OCI-LY1 (cell line): Measurements from ENCODE around the gene RPL36.
"Not testable (repeated sequence)": the region's sequence is repeated elsewhere in the genome, so short reads cannot be mapped to it uniquely, and the experiment has no call there.

Source experiments
- H2AFZ ChIP-seq: fragments of 200-600 bp; sonication (generic), shearing (Covaris generic); 2 replicates; pipeline ENCODE4 v1.6.0; 2014; ENCODE audit warnings: antibody characterized with exemption, mild to moderate bottlenecking, low read length
- H3F3A ChIP-seq: fragments of 200-600 bp; sonication (generic), shearing (Covaris generic); 2 replicates; pipeline ENCODE4 v1.6.0; 2014; ENCODE audit warnings: mild to moderate bottlenecking, antibody characterized with exemption, low read length, moderate library complexity; ENCODE audit not compliant: insufficient read depth
- H3K27ac ChIP-seq: fragments of 200-600 bp; sonication (generic); 2 replicates; pipeline ENCODE4 v1.5.1; 2014; ENCODE audit warnings: low read length, mixed run types, mild to moderate bottlenecking, low read depth; ENCODE audit not compliant: poor library complexity, severe bottlenecking
- H3K27me3 ChIP-seq: fragments of 200-600 bp; sonication (generic); 2 replicates; pipeline ENCODE4 v1.6.0; 2014; ENCODE audit warnings: antibody characterized with exemption, mild to moderate bottlenecking, low read length, moderate library complexity; ENCODE audit not compliant: insufficient read depth
- H3K36me3 ChIP-seq: fragments of 200-600 bp; sonication (generic); 2 replicates; pipeline ENCODE4 v1.6.1; 2014; ENCODE audit warnings: mild to moderate bottlenecking, antibody characterized with exemption, low read length, moderate library complexity, mixed read lengths; ENCODE audit not compliant: insufficient read depth
- H3K4me1 ChIP-seq: fragments of 200-600 bp; sonication (generic); 2 replicates; pipeline ENCODE4 v1.5.1; 2014; ENCODE audit warnings: mild to moderate bottlenecking, low read length, moderate library complexity; ENCODE audit not compliant: insufficient read depth, severe bottlenecking
- H3K4me2 ChIP-seq: fragments of 200-600 bp; sonication (generic), shearing (Covaris generic); 2 replicates; pipeline ENCODE4 v1.6.1; 2014; ENCODE audit warnings: low read length
- H3K4me3 ChIP-seq: fragments of 200-600 bp; sonication (generic); 2 replicates; pipeline ENCODE4 v1.5.1; 2014; ENCODE audit warnings: low read length, low read depth, mild to moderate bottlenecking, mixed read lengths; ENCODE audit not compliant: poor library complexity, severe bottlenecking
- H3K79me2 ChIP-seq: fragments of 200-600 bp; shearing (Covaris generic); 2 replicates; pipeline ENCODE4 v1.6.1; 2016; ENCODE audit warnings: mixed run types, low read length, mixed read lengths; ENCODE audit not compliant: insufficient read depth
- H3K9ac ChIP-seq: fragments of 200-600 bp; sonication (generic), shearing (Covaris generic); 2 replicates; pipeline ENCODE4 v1.6.1; 2014; ENCODE audit warnings: mild to moderate bottlenecking, low read length, mixed read lengths
- H3K9me2 ChIP-seq: fragments of 200-600 bp; sonication (generic), shearing (Covaris generic); 2 replicates; pipeline ENCODE4 v1.6.1; 2014; ENCODE audit warnings: low read depth, mild to moderate bottlenecking, low read length, mixed read lengths
- H3K9me3 ChIP-seq: fragments of 200-600 bp; shearing (Covaris generic); 2 replicates; pipeline ENCODE4 v1.6.1; 2014; ENCODE audit warnings: low read length, mixed read lengths
- H4K20me1 ChIP-seq: fragments of 200-600 bp; sonication (generic), shearing (Covaris generic); 2 replicates; pipeline ENCODE4 v1.6.0; 2016; ENCODE audit warnings: mild to moderate bottlenecking, low read length; ENCODE audit not compliant: insufficient read depth
- EZH2 ChIP-seq: fragments of 200-600 bp; sonication (generic), shearing (Covaris generic); IDR thresholded peaks from 2 replicates; pipeline ENCODE4 v1.8.0; 2017; ENCODE audit warnings: borderline replicate concordance, mixed run types, mild to moderate bottlenecking, antibody characterized with exemption, low read length, moderate library complexity, mixed read lengths
- TF ChIP-seq, protein P1 (sequence below): fragments of 200-600 bp; sonication (generic), shearing (Covaris generic); IDR thresholded peaks from 2 replicates; pipeline ENCODE4 v1.5.1; 2017; ENCODE audit warnings: mild to moderate bottlenecking, antibody characterized with exemption, low read length, moderate library complexity, mixed read lengths

RPL36 gene

DNA sequence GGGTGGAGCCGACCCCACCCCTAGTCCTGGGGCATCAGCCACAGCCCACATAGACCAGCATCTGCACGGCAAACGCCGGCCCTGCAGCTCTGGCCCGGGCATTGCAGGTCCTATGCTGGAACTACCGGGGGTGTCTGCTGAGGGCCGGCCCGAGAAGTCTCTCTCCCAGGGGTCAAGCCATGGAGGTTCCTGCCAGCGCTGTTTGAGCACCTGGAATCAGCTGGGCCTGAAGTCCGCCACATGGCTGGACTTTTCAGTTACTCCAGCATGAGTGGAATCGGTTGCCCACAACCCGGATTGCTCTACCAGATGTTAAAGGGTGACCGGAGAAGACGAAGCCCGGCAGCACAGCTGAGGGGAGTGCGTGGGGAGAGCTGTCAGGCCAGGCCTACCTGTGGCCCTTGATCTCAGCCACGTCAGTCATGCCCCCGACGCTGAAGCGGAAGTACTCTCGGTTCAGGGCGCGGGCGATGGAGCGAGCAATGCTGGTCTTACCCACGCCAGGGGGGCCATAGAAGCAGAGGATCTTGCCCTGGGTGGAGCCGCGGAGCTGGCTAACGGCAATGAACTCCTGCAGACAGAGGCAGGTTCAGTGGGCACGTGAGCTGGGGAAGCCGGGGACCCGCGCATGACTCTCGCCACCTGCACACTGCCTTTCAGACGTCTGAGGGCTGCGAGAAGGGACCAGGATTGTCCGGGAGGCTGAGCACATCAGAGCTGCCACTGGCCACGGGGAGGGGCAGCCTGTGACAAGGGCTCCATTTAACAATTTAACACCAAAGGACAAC lies 8.7 kb downstream of the RPL36 start:
- H3K36me3 ChIP-seq = peaks cover 79% of the 10 kb centered on the region
- no peaks in the 10 kb centered on the region for H3K27me3 ChIP-seq
- H3K9me2 ChIP-seq = no peaks in the 10 kb centered on the region
- peak overlapping the region; percentile 68 for H3K27ac ChIP-seq
- H3K4me3 ChIP-seq = no peak overlapping the region
- no peaks in the 10 kb centered on the region for H4K20me1 ChIP-seq
- peaks cover 30% of the 10 kb centered on the region for H3K4me1 ChIP-seq
- H3K4me2 ChIP-seq = peak overlapping the region; percentile 1; the same call in 1 of the 2 replicates
- H3K9me3 ChIP-seq = no peaks in the 10 kb centered on the region
- H3F3A ChIP-seq = no peaks in the 10 kb centered on the region
- TF ChIP-seq, protein P1, sequence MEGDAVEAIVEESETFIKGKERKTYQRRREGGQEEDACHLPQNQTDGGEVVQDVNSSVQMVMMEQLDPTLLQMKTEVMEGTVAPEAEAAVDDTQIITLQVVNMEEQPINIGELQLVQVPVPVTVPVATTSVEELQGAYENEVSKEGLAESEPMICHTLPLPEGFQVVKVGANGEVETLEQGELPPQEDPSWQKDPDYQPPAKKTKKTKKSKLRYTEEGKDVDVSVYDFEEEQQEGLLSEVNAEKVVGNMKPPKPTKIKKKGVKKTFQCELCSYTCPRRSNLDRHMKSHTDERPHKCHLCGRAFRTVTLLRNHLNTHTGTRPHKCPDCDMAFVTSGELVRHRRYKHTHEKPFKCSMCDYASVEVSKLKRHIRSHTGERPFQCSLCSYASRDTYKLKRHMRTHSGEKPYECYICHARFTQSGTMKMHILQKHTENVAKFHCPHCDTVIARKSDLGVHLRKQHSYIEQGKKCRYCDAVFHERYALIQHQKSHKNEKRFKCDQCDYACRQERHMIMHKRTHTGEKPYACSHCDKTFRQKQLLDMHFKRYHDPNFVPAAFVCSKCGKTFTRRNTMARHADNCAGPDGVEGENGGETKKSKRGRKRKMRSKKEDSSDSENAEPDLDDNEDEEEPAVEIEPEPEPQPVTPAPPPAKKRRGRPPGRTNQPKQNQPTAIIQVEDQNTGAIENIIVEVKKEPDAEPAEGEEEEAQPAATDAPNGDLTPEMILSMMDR = no peak
- TF ChIP-seq EZH2 = no peak
- H3K9ac ChIP-seq = no peak overlapping the region
- no peak overlapping the region for H2AFZ ChIP-seq
- no peaks in the 10 kb centered on the region for H3K79me2 ChIP-seq

DNA sequence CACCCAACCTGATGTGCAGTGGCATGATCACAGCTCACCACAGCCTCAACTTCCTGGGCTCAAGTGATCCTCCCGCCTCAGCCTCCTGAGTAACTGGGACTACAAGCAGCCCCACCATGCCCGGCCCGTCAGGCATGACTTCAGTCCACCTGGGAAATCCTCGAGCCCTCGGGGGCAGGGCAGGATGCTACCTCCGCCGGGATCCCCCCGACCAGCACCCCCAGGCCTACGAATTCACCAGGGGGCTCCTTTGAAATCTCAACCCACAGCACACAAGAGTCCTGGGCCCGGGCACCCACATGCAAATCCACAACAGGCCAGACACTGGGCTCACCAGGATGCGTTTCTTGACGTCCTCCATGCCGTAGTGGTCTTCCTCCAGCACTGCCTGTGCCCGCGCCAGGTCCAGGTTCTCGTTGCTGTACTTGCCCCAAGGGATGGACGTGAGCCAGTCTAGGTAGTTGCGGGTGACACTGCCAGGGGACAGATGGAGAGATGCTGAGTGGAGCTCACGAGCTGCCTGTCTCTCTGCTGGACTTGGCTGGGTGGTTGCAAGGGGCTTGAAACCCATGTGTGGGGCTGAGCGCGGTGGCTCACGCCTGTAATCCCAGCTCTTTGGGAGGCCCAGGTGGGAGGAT lies 10.5 kb downstream of the RPL36 start:
- no peak overlapping the region for H2AFZ ChIP-seq
- H3K36me3 ChIP-seq = peaks cover 79% of the 10 kb centered on the region
- no peak overlapping the region for H3K4me3 ChIP-seq
- H3K9ac ChIP-seq = no peak overlapping the region
- no peak overlapping the region for H3K4me2 ChIP-seq
- no peaks in the 10 kb centered on the region for H4K20me1 ChIP-seq
- TF ChIP-seq EZH2 = no peak
- TF ChIP-seq, protein P1 = no peak
- no peaks in the 10 kb centered on the region for H3K9me2 ChIP-seq
- H3K4me1 ChIP-seq = peaks cover 19% of the 10 kb centered on the region
- H3K79me2 ChIP-seq = no peaks in the 10 kb centered on the region
- no peaks in the 10 kb centered on the region for H3K9me3 ChIP-seq
- H3K27ac ChIP-seq = no peak overlapping the region
- H3F3A ChIP-seq = no peaks in the 10 kb centered on the region
- H3K27me3 ChIP-seq = no peaks in the 10 kb centered on the region

DNA sequence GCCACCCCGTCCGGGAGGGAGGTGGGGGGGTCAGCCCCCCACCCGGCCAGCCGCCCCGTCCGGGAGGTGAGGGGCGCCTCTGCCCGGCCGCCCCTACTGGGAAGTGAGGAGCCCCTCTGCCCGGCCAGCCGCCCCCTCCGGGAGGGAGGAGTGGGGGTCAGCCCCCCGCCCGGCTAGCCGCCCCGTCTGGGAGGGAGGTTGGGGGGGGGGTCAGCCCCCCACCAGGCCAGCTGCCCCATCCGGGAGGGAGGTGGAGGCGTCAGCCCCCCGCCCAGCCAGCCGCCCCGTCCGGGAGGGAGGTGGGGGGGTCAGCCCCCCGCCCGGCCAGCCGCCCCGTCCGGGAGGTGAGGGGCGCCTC lies 11.9 kb downstream of the RPL36 start:
- H3K27ac ChIP-seq, H3K4me2 ChIP-seq, H2AFZ ChIP-seq, H3K79me2 ChIP-seq, H3K9me2 ChIP-seq, H4K20me1 ChIP-seq, H3K27me3 ChIP-seq, H3K4me3 ChIP-seq, H3F3A ChIP-seq, H3K9me3 ChIP-seq, H3K9ac ChIP-seq: not testable (repeated sequence)
- peaks cover 79% of the 10 kb centered on the region for H3K36me3 ChIP-seq
- peaks cover 13% of the 10 kb centered on the region for H3K4me1 ChIP-seq
